A673 (cell line): Measurements from ENCODE around the gene ARHGAP45.

Source experiments
- CTCF ChIP-seq: fragments of 300-800, 200-600 bp; sonication (generic); conservative IDR thresholded peaks from 2 replicates; pipeline ENCODE4 v1.5.1; 2017; ENCODE audit warnings: low read depth, mild to moderate bottlenecking, antibody characterized with exemption, low read length, moderate library complexity, mixed read lengths
- EZH2 ChIP-seq: fragments of 200-600 bp; sonication (generic); IDR thresholded peaks from 2 replicates; pipeline ENCODE4 v1.6.1; 2017; ENCODE audit warnings: borderline replicate concordance, low read depth, mild to moderate bottlenecking, mixed read lengths, antibody characterized with exemption, low read length; ENCODE audit not compliant: poor library complexity, severe bottlenecking

- TF ChIP-seq CTCF (no peak), EZH2 (no peak)
Measured at GRCh38 chr19:1067341-1067957, 482 bp downstream of the ARHGAP45 start.
